Liver (tissue), 9 donors: ENCODE data around the gene UGT1A5. TPM values are rescaled to one million over a fixed set of nuclear protein-coding genes. Genes with fewer than 3 reads are reported as not detected.

ENCODE experiments used
- DNase-seq: peaks from one replicate; pipeline ENCODE4 v3.0.0-alpha.2; 2017; ENCODE audit warnings: low spot score
- H3K27ac ChIP-seq, 2 donors: one replicate each; pipeline ENCODE4 v1.7.0; 2013; ENCODE audit warnings: inconsistent platforms in 2 of 2, low read length in 2 of 2, control low read depth in 1 of 2, low read depth in 1 of 2, mild to moderate bottlenecking in 1 of 2
- H3K27me3 ChIP-seq, 4 donors: one replicate each; pipeline versions ENCODE4 v1.6.1 to v1.7.0; 2013; ENCODE audit warnings: low read length in 3 of 4, inconsistent platforms in 1 of 4, mild to moderate bottlenecking in 1 of 4, moderate library complexity in 1 of 4; ENCODE audit not compliant: control insufficient read depth in 4 of 4, insufficient read depth in 4 of 4
- H3K36me3 ChIP-seq, 4 donors: one replicate each; pipeline versions ENCODE4 v1.6.1 to v1.7.0; 2013; ENCODE audit warnings: low read length in 3 of 4, mild to moderate bottlenecking in 3 of 4, low read depth in 1 of 4, moderate library complexity in 1 of 4; ENCODE audit not compliant: control insufficient read depth in 4 of 4, insufficient read depth in 3 of 4
- H3K4me1 ChIP-seq, 4 donors: one replicate each; pipeline versions ENCODE4 v1.6.1 to v1.7.0; 2013; ENCODE audit warnings: low read length in 3 of 4, mild to moderate bottlenecking in 3 of 4, moderate library complexity in 1 of 4; ENCODE audit not compliant: control insufficient read depth in 4 of 4, insufficient read depth in 4 of 4
- H3K4me3 ChIP-seq, 3 donors: one replicate each; pipeline versions ENCODE4 v1.6.1 to v1.7.0; 2013; ENCODE audit warnings: low read length in 3 of 3, control low read depth in 1 of 3, low read depth in 1 of 3, mild to moderate bottlenecking in 1 of 3
- H3K9ac ChIP-seq, 2 donors: one replicate each; pipeline ENCODE4 v1.7.0; 2013; ENCODE audit warnings: low read length in 2 of 2, mild to moderate bottlenecking in 2 of 2, moderate library complexity in 2 of 2, control low read depth in 1 of 2, low read depth in 1 of 2
- H3K9me3 ChIP-seq, 4 donors: one replicate each; pipeline versions ENCODE4 v1.6.1 to v1.7.0; 2013; ENCODE audit warnings: low read length in 3 of 4; ENCODE audit not compliant: control insufficient read depth in 4 of 4
- ATF3 ChIP-seq: IDR thresholded peaks from 2 replicates; pipeline ENCODE4 v1.6.1; 2016; ENCODE audit warnings: antibody characterized with exemption
- CTCF ChIP-seq: fragments of 150-350 bp; IDR thresholded peaks from 2 replicates; pipeline ENCODE4 v1.5.1; 2017; ENCODE audit warnings: improper control_type of control experiment, low read depth, low read length; ENCODE audit not compliant: missing input control
- EGR1 ChIP-seq, 2 donors: IDR thresholded peaks; 2 replicates each; pipeline ENCODE4 v1.6.1; 2016 to 2018; ENCODE audit warnings: antibody characterized with exemption in 2 of 2, low read depth in 2 of 2
- FOXA1 ChIP-seq: IDR thresholded peaks from 2 replicates; pipeline ENCODE4 v1.6.1; 2016; ENCODE audit warnings: antibody characterized with exemption
- FOXA2 ChIP-seq: IDR thresholded peaks from 2 replicates; pipeline ENCODE4 v1.6.1; 2016; ENCODE audit warnings: antibody characterized with exemption
- GABPA ChIP-seq, 2 donors: IDR thresholded peaks in 1 of 2; conservative IDR thresholded peaks in 1 of 2; 2 replicates each; pipeline ENCODE4 v1.6.1; 2016; ENCODE audit warnings: antibody characterized with exemption in 2 of 2, mild to moderate bottlenecking in 1 of 2, moderate library complexity in 1 of 2
- HNF4A ChIP-seq, 2 donors: conservative IDR thresholded peaks; 2 replicates each; pipeline ENCODE4 v1.6.1; 2016; ENCODE audit warnings: antibody characterized with exemption in 2 of 2, mild to moderate bottlenecking in 2 of 2
- HNF4G ChIP-seq: IDR thresholded peaks from 2 replicates; pipeline ENCODE4 v1.6.1; 2016; ENCODE audit warnings: antibody characterized with exemption
- JUND ChIP-seq, 2 donors: IDR thresholded peaks; 2 replicates each; pipeline ENCODE4 v1.6.1; 2016; ENCODE audit warnings: antibody characterized with exemption in 2 of 2
- MAX ChIP-seq: IDR thresholded peaks from 2 replicates; pipeline ENCODE4 v1.6.1; 2016; ENCODE audit warnings: antibody characterized with exemption
- NR2F2 ChIP-seq: IDR thresholded peaks from 2 replicates; pipeline ENCODE4 v1.6.1; 2016; ENCODE audit warnings: antibody characterized with exemption
- RAD21 ChIP-seq, 2 donors: IDR thresholded peaks; 2 replicates each; pipeline ENCODE4 v1.6.1; 2016; ENCODE audit warnings: antibody characterized with exemption in 2 of 2, mild to moderate bottlenecking in 2 of 2
- REST ChIP-seq: IDR thresholded peaks from 2 replicates; pipeline ENCODE4 v1.6.1; 2016; ENCODE audit warnings: antibody characterized with exemption, mild to moderate bottlenecking
- RXRA ChIP-seq, 2 donors: IDR thresholded peaks; 2 replicates each; pipeline ENCODE4 v1.6.1; 2017 to 2018; ENCODE audit warnings: antibody characterized with exemption in 2 of 2, mild to moderate bottlenecking in 1 of 2
- SP1 ChIP-seq: IDR thresholded peaks from 2 replicates; pipeline ENCODE4 v1.6.1; 2018; ENCODE audit warnings: antibody characterized with exemption, mild to moderate bottlenecking
- TAF1 ChIP-seq: conservative IDR thresholded peaks from 2 replicates; pipeline ENCODE4 v1.6.1; 2016; ENCODE audit warnings: antibody characterized with exemption, mild to moderate bottlenecking
- YY1 ChIP-seq: IDR thresholded peaks from 2 replicates; pipeline ENCODE4 v1.6.1; 2016; ENCODE audit warnings: antibody characterized with exemption, mild to moderate bottlenecking
- ZBTB33 ChIP-seq: IDR thresholded peaks from 2 replicates; pipeline ENCODE4 v1.6.1; 2016; ENCODE audit warnings: antibody characterized with exemption
- WGBS: extraction: QIAGEN DNeasy Blood & Tissue Kit; methylation state at CpG from one replicate; pipeline ENCODE4 v1.1.7; 2013; 5-methylcytosine and 5-hydroxymethylcytosine counted together
- polyA plus RNA-seq, 2 donors: library from polyadenylated mRNA; stranded (reverse) in 1 of 2; unstranded in 1 of 2; fragments of 200-250 nt in 1 of 2; fragments of >200 nt in 1 of 2; fragmentation: Nextera tagmentation in 1 of 2; extraction: Ambion mirVana in 1 of 2; gene quantifications; one replicate each; pipeline versions ENCODE4 v1.2.1 to v1.2.3, GENCODE V29; 2013 to 2015
- total RNA-seq, 2 donors: library from RNA; depleted of rRNA; stranded (reverse); fragments of >200 nt; gene quantifications; one replicate each; pipeline ENCODE4 v1.2.3, GENCODE V29; 2014
- donor health status: healthy.
- donor health status: healthy.
- donor health status: healthy.
- donor health status: healthy.
- donor health status: healthy.

The UGT1A5 gene
- total and polyA plus RNA-seq, 4 donors: 0.14 to 1.8 (median 1.6) TPM; not detected in 1

- Histone ChIP-seq H3K36me3 (peaks cover 6 to 38% (median 31%) of the 10 kb centered on the region in 4 donors), H3K9ac (no peak overlapping the region), H3K4me1 (no peaks in the 10 kb centered on the region), H3K27ac (no peak overlapping the region), H3K4me3 (no peak overlapping the region), H3K9me3 (peaks cover 0 to 2% (median 0%) of the 10 kb centered on the region in 4 donors), H3K27me3 (no peaks in the 10 kb centered on the region)
- TF ChIP-seq RXRA (IDR thresholded peaks at IDR 0.05) (no peak), FOXA1 (no peak), GABPA (IDR thresholded peaks at IDR 0.05 in 1 of 2, conservative IDR thresholded peaks at IDR 0.05 in 1 of 2) (no peak), RAD21 (IDR thresholded peaks at IDR 0.05) (no peak), MAX (no peak), FOXA2 (no peak), EGR1 (IDR thresholded peaks at IDR 0.05; ENCODE audit: low read depth in 2 of 2) (no peak), ZBTB33 (no peak), HNF4A (conservative IDR thresholded peaks at IDR 0.05) (no peak), NR2F2 (no peak), ATF3 (no peak), YY1 (no peak)
- WGBS: 94% methylated on average over 5 of the region's 5 CpGs
- no peak for DNase-seq
These were observed 61.1 kb downstream of the UGT1A5 start for GRCh38 chr2:233773854-233774253.

GRCh38 chr2:233775414-233775813 lies 62.7 kb downstream of the UGT1A5 start:
- 92% methylated on average over 6 of the region's 6 CpGs for WGBS

More at GRCh38 chr2:233775414-233775813, 62.7 kb downstream of the UGT1A5 start:
- Histone ChIP-seq H3K27ac (no peak overlapping the region), H3K4me3 (no peak overlapping the region), H3K36me3 (peaks cover 1 to 23% (median 17%) of the 10 kb centered on the region in 4 donors), H3K4me1 (no peaks in the 10 kb centered on the region), H3K9ac (no peak overlapping the region), H3K27me3 (no peaks in the 10 kb centered on the region), H3K9me3 (peaks cover 0 to 2% (median 0%) of the 10 kb centered on the region in 4 donors)
- no peak for DNase-seq
- TF ChIP-seq RXRA (IDR thresholded peaks at IDR 0.05): no peak
- no peak for TF ChIP-seq FOXA1
- TF ChIP-seq YY1: no peak
- no peak for TF ChIP-seq SP1
- no peak for TF ChIP-seq ZBTB33
- TF ChIP-seq FOXA2: no peak
- no peak for TF ChIP-seq ATF3
- no peak for TF ChIP-seq JUND (IDR thresholded peaks at IDR 0.05)
- TF ChIP-seq HNF4A (conservative IDR thresholded peaks at IDR 0.05): no peak
- no peak for TF ChIP-seq REST
- TF ChIP-seq NR2F2: no peak
- no peak for TF ChIP-seq CTCF
- TF ChIP-seq MAX: no peak
- no peak for TF ChIP-seq GABPA (IDR thresholded peaks at IDR 0.05 in 1 of 2, conservative IDR thresholded peaks at IDR 0.05 in 1 of 2)
- TF ChIP-seq HNF4G: no peak
- no peak for TF ChIP-seq TAF1
- TF ChIP-seq RAD21 (IDR thresholded peaks at IDR 0.05): no peak
- TF ChIP-seq EGR1 (IDR thresholded peaks at IDR 0.05; ENCODE audit: low read depth in 2 of 2): no peak
